Epidermal melanocyte (primary cell): ENCODE results near the gene SMG7.
A peak's percentile ranks its signal among the peaks of the same experiment; 100 is the strongest.

Experiments
- DNase-seq: peaks from one replicate; pipeline ENCODE4 v3.0.0; 2011; ENCODE audit warnings: low spot score; ENCODE audit not compliant: insufficient read length

The SMG7 gene

DNA sequence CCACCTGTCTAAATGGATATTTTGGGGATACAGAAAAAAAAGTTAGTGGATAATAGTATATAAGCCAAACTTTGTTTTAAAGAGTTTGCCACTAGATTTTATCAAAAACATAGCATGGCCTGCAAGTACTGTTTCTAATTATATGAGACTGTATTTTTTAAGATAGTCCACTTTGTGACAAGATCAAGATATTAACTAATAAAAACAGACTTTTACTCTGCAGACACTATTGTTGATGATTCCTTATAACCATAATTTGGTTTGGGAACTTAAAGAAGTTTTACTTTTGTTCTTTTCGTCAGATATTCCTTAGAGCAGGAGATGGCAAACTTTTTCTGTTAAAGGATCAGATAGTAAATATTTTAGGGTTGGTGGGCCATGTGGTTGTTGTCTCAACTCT is 36.4 kb downstream of the SMG7 start:
- DNase-seq = no peak

DNA sequence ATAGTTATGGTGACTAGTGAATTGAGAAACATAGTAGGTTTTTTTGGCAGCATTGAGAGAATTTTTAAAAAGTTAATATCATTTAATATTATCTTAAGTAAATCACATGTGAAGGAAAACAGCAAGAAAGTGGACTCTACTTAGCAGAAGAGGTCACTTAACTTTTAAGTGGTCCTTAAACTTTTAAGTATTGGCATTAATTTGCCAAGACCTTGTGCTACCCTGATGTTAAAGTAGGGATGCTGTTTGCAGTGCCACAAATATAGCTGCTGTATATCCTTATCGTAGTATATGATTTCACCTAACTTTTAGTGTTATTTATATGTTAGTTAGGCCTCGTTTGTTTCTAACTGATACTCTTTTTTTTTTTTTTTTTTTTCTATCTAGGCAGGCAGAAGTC is 40.2 kb downstream of the SMG7 start:
- no peak for DNase-seq

DNA sequence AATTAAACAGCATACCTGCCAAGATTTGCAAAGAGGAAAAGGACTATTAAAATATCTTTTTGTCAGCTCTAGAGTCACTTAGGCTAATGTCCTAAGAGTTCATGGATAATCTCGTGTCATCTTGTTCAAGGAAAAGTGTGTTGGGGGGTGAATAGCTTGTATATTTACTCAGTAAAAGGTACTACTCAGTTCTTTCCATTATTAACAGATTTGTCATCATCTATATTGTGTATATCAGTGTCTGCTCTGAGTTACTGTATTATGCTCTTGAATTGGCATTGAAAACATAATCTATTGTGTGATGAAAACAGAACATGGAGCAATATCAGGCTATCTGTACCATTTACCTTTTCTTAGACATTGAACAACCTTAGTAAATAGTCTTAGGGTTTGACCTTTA is 41.9 kb downstream of the SMG7 start:
- no peak for DNase-seq

DNA sequence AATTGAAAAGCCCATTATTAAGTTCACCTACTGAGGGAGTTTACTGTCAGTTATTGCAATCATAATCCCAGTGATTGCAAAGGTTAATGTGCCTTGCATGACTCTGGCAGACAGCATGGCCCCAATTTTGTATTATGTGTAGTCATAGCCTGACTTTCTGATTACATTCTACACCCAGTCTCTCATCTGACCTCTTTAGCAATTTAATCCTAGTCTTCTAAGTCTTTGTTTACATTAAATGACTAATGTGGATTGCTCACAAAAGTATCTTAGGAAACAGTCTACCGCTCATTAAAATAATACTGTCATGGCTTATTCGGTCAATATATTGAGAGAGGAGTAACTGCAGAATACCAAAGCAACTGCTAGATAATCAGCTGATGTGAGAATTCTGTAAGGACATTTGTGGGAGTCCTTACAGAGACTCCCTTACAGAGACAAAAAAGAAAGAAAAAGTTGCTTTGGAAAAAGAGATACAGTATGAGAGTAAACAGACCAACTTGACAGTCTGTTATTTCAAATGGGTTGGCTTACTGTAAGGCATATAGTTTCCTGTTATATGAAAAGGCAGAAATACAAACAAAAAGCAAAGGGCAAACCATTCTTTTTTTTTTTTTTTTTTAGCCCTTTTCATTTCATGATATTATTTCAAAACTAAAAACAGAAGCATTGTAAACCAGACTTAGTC is 42.8 kb downstream of the SMG7 start:
- DNase-seq = no peak

DNA sequence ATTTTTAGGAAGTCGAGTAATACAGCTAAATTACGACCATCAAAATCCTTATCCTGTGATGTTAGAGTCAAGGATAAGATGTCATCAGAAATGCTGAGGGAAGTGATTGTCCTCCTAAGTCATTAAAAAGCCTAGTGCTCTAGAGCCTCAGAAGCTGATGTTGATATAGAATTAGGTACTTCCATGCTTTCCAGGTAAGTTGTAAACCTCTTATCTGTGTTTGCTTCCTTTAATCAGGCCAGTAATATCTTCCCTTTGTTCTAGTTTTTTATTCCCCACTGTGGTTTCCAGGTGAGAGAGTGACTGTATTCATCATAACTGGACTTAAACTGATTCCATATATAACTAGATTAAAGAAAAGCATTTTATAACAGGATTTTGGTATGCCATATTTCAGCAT is 44.4 kb downstream of the SMG7 start:
- no peak for DNase-seq

DNA sequence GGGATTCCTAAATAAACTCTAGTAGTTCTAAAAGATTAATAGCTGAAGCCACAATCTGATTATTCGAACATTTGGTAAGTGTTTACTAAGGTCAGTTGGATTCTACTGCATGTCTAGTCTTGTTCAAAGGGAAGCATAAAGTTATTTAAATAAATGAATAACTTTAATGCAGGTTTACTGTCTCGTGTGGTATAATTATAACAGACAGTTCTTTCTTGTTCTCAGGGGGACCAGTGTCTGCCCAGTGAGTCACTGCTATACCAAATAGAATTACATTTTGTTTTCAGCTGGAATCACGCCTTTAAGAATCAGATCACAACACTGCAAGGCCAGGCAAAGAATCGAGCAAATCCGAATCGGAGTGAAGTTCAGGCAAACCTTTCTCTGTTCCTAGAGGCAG is 45.1 kb downstream of the SMG7 start:
- no peak for DNase-seq

DNA sequence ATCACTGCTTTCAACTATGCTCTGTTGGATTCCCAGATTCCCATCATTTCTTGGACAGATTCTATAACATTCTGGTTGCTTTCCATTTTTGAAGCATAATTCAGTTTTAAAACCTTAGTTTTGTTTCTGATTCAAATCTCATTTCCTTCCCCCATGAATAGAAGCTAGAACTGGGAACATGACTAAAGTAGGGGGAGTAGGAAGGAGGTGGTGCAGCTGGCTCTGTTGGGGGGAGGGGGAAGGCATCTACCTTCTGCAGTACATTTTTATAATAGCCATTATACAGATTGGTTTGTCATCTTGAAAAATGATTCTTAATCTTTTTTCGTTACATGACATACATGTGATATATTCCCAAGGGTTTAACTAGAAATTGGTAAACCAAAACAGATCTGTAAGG is 48.1 kb downstream of the SMG7 start:
- DNase-seq = no peak

DNA sequence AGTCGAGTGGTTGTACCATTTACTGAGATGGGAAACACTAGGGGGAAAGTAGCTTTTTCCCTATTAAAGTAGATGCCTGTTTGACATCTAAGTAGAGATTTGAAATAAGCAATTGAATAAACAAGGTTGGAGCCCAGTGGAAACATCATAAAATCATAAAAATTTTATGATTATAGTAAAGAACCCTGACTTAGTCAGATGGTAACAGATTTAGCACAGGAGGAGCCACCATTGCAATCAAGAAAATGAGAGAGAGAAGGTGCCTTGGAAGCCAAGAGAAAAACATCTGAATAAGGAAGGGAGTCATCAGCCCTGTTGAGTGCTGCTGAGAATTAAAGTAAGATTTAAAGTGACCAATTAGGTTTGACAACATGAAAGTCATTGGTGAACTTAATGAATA is 49.8 kb downstream of the SMG7 start:
- DNase-seq = no peak

DNA sequence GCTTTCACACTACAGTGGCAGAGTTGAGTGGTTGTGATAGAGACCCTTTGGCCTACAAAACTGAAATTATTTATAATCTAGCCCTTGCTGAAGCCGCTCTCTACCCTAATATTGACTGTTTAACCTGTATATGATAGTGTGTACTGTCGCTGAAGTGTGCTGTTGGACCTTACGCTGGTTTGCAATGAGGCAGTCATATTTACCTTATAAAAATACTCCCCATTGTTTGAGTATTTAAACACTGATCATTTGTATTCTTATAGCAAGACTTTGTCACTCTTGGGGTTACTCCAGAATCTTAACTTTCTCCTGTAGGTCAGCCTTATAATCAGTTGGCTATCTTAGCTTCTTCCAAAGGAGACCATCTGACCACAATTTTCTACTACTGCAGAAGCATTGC is 56.3 kb downstream of the SMG7 start:
- DNase-seq = no peak

DNA sequence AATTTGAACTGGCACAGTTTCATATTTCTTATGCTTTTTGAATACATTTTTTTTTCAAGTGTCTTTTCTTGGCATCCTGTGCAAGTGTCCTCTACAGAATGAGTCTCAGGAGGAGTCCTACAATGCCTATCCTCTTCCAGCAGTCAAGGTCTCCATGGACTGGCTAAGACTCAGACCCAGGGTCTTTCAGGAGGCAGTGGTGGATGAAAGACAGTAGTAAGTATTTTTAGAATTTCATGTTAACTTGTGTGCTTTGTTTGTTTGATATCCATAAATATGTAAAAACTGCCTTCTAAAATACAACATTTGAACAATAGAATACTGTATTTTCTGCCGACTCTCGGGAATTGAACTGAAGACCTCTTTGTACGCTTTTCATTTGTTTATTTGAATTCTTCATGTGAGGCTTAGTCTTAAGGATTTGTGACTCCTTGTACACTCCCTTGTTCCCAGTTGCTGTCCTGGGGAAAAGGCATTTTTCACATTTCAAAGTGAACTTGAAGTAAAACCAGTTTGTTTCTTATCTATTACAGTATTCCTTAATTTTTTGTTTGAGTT is 61.4 kb downstream of the SMG7 start:
- no peak for DNase-seq

DNA sequence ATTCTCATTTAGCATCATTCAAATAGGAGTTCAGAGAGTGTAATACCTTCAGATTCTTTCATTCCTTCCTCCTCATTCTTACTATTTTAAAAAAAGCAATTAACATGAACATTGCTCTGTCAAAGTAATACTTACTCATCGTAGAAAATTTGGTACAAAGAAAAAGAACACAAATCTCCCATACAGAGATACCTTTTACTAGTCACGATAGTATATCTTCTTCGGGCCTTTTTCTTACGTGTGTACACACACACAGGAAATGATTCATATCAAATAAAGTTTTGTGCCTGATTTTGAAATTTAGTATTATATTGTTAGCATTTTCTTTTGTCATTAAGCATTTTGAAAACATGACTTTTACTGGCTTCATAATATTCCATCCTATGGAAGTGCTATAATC is 65.1 kb downstream of the SMG7 start:
- DNase-seq = no peak

DNA sequence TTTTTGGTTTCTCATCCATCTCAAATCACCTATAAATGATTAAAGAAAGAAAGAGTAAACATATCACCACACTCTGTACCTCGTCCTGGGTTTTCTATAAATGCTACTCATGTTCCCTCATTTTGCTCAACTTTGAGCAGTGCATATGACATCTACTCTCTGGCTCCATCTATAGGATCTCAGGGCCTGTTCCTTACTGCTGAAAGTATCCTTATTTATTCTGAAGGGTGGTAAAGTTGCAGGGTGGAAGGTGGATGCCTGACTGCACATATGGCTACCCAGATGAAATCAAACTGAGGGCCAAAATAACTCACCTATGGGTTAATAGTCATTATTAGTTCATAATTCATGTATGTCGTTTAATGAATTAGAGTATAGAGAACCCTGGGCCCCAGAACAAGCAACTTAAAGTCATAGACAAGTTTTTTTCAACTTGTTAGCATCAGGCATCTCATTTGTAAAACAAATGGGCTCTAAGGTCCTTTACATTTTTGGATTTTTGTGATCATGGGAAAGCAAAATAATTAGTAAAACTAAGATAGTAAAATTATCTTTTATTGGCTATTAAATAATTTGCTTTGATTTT is 71.4 kb downstream of the SMG7 start:
- DNase-seq = peak; percentile 38

DNA sequence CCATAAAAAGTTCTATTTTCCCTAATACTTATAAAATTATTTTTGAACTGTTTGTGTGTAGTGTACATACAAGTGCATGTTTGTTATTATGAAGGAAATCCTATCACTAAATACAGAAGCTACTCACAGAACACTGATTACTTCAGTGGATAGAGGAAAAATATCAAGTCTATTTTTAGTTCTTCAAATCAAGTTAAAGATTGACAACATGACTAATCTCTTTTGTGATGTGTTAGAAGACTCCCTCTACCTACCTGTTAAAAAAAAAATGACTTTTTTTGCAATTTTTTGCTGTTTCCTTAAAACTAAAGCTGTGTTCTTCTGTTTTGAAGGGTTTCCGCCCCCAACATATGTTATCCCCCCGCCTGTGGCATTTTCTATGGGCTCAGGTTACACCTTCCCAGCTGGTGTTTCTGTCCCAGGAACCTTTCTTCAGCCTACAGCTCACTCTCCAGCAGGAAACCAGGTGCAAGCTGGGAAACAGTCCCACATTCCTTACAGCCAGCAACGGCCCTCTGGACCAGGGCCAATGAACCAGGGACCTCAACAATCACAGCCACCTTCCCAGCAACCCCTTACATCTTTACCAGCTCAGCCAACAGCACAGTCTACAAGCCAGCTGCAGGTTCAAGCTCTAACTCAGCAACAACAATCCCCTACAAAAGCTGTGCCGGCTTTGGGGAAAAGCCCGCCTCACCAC is 72.4 kb downstream of the SMG7 start:
- no peak for DNase-seq

DNA sequence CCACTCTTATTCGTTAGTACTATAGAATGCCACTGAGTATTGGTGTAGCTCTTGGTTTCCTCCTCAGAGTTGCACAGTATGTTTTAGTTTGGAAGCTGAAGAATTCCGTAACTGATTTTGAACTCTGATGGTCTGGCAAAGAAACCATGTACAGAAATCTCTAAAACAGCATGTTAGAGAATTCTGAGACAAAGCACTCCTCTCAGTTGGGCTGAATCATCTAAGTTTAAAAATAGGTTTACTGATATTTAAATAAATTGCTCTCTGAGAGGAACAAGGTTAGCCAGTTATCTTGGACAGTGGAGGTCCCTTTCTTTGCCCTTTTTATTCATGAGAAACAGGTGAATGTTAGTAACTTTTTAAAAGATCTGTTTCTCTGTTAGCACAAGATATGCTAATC is 74.1 kb downstream of the SMG7 start:
- DNase-seq = no peak

DNA sequence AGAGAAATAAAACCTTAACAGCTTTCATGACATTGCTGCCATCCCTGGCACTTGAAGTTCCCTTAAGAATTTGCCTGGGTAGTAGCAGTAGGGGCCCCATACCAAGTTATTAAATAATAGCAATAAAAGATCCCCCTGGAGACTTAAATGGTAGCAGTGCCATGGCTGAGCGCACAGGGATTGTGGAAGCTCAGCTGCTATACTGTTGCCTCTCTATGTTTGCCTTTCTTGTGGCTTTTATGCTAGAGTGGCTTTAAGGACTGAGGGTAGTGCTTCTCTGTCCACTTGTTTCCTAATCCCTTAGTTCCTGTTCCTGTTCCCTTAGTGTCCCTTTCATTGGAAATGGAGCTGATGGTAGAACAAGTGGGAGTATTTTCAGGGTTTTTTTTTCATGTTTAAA is 75.8 kb downstream of the SMG7 start:
- no peak for DNase-seq

DNA sequence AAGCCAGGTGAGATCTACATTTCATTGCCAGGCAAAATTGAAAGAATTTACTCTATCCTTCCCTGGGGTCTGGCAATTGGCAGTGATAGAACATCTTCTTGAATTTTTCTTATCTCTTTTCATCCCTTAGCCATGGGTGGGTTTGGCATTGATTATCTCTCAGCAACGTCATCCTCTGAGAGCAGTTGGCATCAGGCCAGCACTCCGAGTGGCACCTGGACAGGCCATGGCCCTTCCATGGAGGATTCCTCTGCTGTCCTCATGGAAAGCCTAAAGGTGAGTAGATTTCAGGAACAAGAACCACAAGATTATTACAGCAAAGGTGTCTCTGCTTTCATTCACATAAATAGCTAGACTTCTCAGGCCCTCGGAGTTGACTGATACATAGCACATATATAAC is 78.6 kb downstream of the SMG7 start:
- DNase-seq = no peak

DNA sequence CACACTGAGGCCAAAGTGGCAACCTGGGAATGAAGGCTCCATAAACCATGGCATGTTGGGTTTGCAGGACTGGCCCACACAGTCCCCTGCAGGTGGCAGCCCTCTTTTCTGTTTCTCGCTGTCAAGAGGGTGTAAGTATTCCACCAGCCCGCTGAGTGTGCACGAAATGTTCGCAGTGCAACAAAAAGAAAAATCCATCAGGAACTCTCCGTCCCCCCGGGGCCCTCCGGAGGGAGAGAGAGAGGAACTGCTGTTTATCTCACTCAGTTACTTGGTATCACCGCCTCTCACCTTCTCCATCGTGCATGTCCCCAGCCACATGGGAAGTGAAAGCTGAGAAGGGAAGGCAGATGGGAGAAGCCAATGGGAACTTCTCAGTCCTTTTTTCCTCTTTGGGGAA is 79.6 kb downstream of the SMG7 start:
- DNase-seq = no peak

DNA sequence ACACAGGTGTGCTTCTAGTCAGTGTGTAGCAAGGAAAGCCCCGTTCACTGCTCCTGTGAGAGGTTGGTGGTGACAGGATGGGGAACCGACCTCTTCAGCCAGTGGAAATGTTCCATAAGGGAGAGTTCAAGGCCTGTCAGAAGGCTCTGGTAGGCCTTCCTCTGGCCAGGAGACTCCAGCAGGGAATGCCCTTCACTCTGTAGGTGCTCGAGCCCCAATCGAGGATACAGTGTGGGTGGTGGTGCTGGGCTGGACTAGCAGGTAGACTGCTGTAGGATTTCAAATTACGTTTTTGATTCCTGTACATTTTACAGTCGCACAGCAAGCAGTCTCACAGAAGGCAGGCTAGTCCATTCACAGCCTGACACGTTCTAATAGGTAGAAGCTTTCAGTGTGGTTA is 80.1 kb downstream of the SMG7 start:
- no peak for DNase-seq

DNA sequence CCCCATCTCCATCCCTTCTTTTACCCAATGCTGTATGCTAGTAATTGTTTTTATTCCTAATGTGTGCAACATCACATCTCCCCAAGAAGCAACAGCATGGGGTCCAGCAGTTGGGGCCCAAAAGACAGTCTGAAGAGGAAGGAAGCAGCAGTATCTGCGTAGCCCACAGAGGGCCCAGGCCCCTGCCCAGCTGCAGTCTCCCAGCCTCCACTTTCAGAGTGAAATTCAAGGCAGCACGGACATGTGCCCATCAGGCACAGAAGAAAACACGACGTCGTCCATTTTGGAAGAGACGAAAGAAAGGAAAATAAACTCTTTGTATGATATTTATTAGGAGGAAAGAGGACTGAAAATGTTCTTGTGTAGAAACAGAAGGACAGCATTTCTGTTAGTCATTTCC is 80.6 kb downstream of the SMG7 start:
- no peak for DNase-seq

DNA sequence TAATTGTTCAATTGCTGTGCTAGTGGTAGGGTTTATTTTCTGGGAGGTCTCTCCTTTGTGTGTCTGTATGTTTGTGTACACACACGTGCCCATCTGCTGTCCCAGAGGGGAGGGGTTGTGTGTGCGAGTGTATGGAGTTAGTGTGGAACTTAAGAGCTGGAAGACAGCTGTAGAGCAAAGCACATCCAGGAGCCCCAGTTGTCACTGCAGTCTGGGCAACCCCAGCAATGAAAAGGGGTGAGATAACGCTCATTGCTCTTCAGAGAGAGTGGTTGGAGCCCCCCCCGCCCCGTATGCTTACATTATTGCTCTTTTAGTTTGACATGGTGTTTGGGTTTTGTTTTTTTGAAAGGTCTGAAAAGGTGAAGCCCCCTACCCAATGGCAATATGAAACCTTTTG is 81.0 kb downstream of the SMG7 start:
- DNase-seq = no peak

DNA sequence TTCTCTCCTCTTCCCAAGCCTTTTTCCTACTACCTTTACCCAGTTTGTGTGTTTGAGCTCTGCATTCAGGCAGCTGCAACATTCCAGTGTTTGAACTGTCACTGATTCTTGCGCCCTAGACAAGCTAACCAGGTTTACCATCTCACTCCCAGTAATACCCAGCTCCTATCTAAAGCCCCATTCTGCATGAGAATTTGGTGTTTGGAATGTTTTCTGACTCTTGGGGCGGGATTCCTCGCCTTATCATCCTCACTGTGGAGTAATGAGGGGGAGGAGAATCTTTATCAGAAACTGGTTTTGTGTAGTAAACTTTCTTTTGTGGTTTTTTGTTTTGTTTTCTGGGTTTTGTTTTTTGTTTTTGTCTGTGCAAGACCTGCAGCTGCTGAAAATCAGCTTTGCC is 81.5 kb downstream of the SMG7 start:
- no peak for DNase-seq

DNA sequence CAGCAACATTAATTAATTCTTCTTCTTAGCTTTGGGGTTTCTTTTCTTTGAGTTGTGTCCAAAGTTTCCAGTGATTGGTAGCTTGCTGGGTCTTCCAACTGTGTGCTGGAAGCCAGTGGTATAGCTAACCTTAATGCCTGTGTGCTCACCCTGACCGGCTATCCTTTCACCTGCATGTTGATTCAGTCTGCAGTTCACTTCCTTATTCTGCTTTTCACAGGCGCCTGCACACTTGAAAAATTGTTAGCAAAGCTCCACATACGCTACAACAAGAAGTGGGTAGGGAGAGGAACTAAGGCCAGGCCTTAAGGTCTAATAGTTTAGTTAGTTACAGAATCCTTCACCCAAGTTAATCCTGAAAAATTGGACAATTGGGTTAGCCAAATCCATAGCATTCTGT is 82.3 kb downstream of the SMG7 start:
- DNase-seq = no peak

DNA sequence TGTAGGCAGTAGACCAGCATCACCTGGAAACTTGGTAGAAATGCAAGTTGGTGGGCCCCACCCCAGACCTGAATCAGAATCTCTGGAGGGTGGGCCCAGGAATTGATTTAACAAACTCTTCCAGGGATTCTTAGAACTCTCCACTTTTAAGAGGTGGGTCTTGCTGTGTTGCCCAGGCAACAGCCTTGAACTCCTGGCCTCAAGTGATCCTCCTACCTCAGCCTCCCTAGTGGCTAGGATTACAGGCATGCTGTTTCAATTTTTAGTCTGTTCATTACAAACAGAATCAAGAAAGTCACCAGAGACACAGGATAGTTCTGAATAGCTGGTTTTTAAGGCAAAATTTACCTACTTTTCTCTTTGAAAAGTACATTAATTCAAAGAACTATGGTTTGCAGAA is 86.8 kb downstream of the SMG7 start:
- DNase-seq = no peak
